Calu3 (cell line): ENCODE data around the gene SLC33A1. TPM values are rescaled to one million over a fixed set of nuclear protein-coding genes. Genes with fewer than 3 reads are reported as not detected.
"Not testable (repeated sequence)": the region's sequence is repeated elsewhere in the genome, so short reads cannot be mapped to it uniquely, and the experiment has no call there.

Source experiments
- BruUV-seq: library from RNA; stranded (reverse); fragments of 400-500 nt; replicated peaks from 2 replicates; lab custom pipeline; 2021; lab: Mats Ljungman, UMichigan
- CTCF ChIA-PET: fragments of 300-600 bp; sonication (Branson Sonifier 250); formaldehyde crosslinking; loops from one replicate; lab custom pipeline; 2022; ENCODE audit warnings: antibody characterized with exemption; lab: Charles Lee
- DNase-seq: peaks from one replicate; pipeline ENCODE4 v3.0.0; 2022
- H3K27ac Mint-ChIP-seq: one replicate; pipeline ENCODE4 v1.8.0; 2022; ENCODE audit warnings: mixed read lengths; ENCODE audit not compliant: unreplicated experiment
- H3K27me3 Mint-ChIP-seq: one replicate; pipeline ENCODE4 v1.8.0; 2022; ENCODE audit warnings: mixed read lengths; ENCODE audit not compliant: unreplicated experiment
- H3K36me3 Mint-ChIP-seq: one replicate; pipeline ENCODE4 v1.8.0; 2022; ENCODE audit warnings: mild to moderate bottlenecking, moderate library complexity, mixed read lengths; ENCODE audit not compliant: insufficient read depth, unreplicated experiment
- H3K4me1 Mint-ChIP-seq: one replicate; pipeline ENCODE4 v1.8.0; 2022; ENCODE audit warnings: mild to moderate bottlenecking, low read depth, mixed read lengths; ENCODE audit not compliant: unreplicated experiment
- H3K4me3 Mint-ChIP-seq: one replicate; pipeline ENCODE4 v1.8.0; 2022; ENCODE audit warnings: mild to moderate bottlenecking, low read depth, moderate library complexity, mixed read lengths; ENCODE audit not compliant: unreplicated experiment
- H3K9me3 Mint-ChIP-seq: one replicate; pipeline ENCODE4 v1.8.0; 2022; ENCODE audit warnings: low read depth, mixed read lengths; ENCODE audit not compliant: unreplicated experiment
- CTCF ChIP-seq: fragments of 200-600 bp; IDR thresholded peaks from one replicate; pipeline ENCODE4 v1.8.0; 2022; ENCODE audit warnings: antibody characterized with exemption; ENCODE audit not compliant: unreplicated experiment
- intact Hi-C: fragments of 100-400 bp; cut with micrococcal nuclease; formaldehyde crosslinking; loops from one replicate; pipeline ENCODE4 v1.10.0; 2022; ENCODE audit not compliant: unreplicated experiment
- total RNA-seq: library from RNA; stranded (reverse); gene quantifications from 2 replicates; pipeline ENCODE4 v1.2.3, GENCODE V29; 2022

The SLC33A1 gene
- total RNA-seq, 1 experiment from 2014 or later: 72.0 TPM

- no peak for TF ChIP-seq CTCF
- CTCF ChIA-PET: no interaction called here
- intact Hi-C loops: loop anchor here (2.0 kb wide), 1 partner anchor 39 kb away; no protein-coding TSS in a partner anchor
- peaks cover 17% of the 10 kb centered on the region for H3K36me3 Mint-ChIP-seq
- no TSS peak for BruUV-seq
- no peaks in the 10 kb centered on the region for H3K27me3 Mint-ChIP-seq
- H3K9me3 Mint-ChIP-seq: no peaks in the 10 kb centered on the region
- H3K27ac Mint-ChIP-seq: no peak overlapping the region
- peaks cover 44% of the 10 kb centered on the region for H3K4me1 Mint-ChIP-seq
- no peak overlapping the region for H3K4me3 Mint-ChIP-seq
- DNase-seq: no peak
Observed at GRCh38 chr3:155889952-155890351, 35.7 kb upstream of the SLC33A1 start.

GRCh38 chr3:155889212-155889611, 35.0 kb upstream of the SLC33A1 start:
- H3K27ac Mint-ChIP-seq: peak overlapping the region; percentile 20
- TF ChIP-seq CTCF: no peak
- no TSS peak for BruUV-seq
- intact Hi-C loops: no loop called here
- H3K4me1 Mint-ChIP-seq: peaks cover 50% of the 10 kb centered on the region
- no peak overlapping the region for H3K4me3 Mint-ChIP-seq
- peaks cover 10% of the 10 kb centered on the region for H3K36me3 Mint-ChIP-seq
- no peaks in the 10 kb centered on the region for H3K9me3 Mint-ChIP-seq
- DNase-seq: no peak
- no peaks in the 10 kb centered on the region for H3K27me3 Mint-ChIP-seq
- CTCF ChIA-PET: interaction anchor here (0.5 kb wide), 1 partner anchor 33 kb away, joined by 4 read pairs; no protein-coding TSS in a partner anchor

GRCh38 chr3:155886915-155887314, 32.7 kb upstream of the SLC33A1 start:
- Mint-ChIP-seq H3K9me3 (no peaks in the 10 kb centered on the region), H3K36me3 (no peaks in the 10 kb centered on the region), H3K4me3 (no peak overlapping the region), H3K27ac (no peak overlapping the region), H3K4me1 (peaks cover 53% of the 10 kb centered on the region), H3K27me3 (no peaks in the 10 kb centered on the region)
- intact Hi-C loops: no loop called here
- CTCF ChIA-PET: interaction anchor here (0.6 kb wide), 1 partner anchor 9 kb away, joined by 5 read pairs; no protein-coding TSS in a partner anchor
- no peak for TF ChIP-seq CTCF
- no TSS peak for BruUV-seq
- DNase-seq: no peak

- not testable (repeated sequence) for BruUV-seq, DNase-seq
- H3K4me1 Mint-ChIP-seq: peaks cover 59% of the 10 kb centered on the region
Observed at GRCh38 chr3:155886348-155886747, 32.1 kb upstream of the SLC33A1 start.

GRCh38 chr3:155885292-155885691, 31.1 kb upstream of the SLC33A1 start:
- peaks cover 56% of the 10 kb centered on the region for H3K4me1 Mint-ChIP-seq
- BruUV-seq: no TSS peak
- intact Hi-C loops: no loop called here
- CTCF ChIA-PET: no interaction called here
- H3K36me3 Mint-ChIP-seq: no peaks in the 10 kb centered on the region
- H3K27ac Mint-ChIP-seq: no peak overlapping the region
- H3K27me3 Mint-ChIP-seq: no peaks in the 10 kb centered on the region
- H3K4me3 Mint-ChIP-seq: no peak overlapping the region
- no peak for TF ChIP-seq CTCF
- no peak for DNase-seq
- H3K9me3 Mint-ChIP-seq: no peaks in the 10 kb centered on the region

More at GRCh38 chr3:155886348-155886747, 32.1 kb upstream of the SLC33A1 start:
- H3K27ac Mint-ChIP-seq, intact Hi-C loops, H3K36me3 Mint-ChIP-seq, H3K4me3 Mint-ChIP-seq, H3K9me3 Mint-ChIP-seq, H3K27me3 Mint-ChIP-seq, CTCF ChIA-PET: not testable (repeated sequence)
